HG03175 (cell line): ENCODE results near the gene SULT2A1.
"Not testable (repeated sequence)": the region's sequence is repeated elsewhere in the genome, so short reads cannot be mapped to it uniquely, and the experiment has no call there.

Experiments used
- ATAC-seq: cut with Tn5 transposase; IDR thresholded peaks from one replicate; pipeline ENCODE4 v1.9.1; 2021; ENCODE audit warnings: mild to moderate bottlenecking, moderate library complexity; ENCODE audit not compliant: unreplicated experiment

Gene SULT2A1

DNA sequence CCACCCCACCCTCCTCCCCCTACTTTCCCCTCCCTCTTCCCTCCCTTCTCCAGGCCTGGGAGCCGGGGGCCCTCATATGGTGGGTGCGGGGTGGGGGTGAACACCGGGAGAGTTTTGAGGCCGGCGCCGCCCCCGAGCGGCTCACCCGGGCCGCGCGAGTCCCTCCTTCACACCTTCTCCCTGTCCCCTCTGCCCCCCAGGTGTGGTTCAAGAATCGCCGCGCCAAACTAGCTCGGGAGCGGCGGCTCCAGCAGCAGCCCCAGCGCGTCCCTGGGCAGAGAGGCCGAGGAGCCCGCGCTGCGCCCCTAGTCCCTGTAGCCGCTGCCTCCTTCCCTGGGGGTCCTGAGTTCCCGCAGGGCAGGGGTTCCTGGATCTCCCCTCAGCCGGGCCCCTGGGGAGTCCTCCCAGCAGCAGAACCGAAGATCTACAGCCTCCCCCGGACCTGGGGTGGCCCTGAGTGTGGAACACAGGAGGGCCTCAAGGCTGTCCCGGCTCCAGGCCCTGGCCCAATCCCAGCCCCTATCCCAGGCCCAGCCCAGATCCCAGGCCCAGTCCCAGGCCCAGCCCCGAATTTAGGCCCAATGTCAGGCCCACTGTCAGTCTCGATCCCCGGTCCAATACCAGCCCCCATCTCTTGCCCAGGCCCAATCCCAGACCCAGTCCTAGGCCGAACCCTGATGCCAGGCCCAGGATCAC, 25.4 kb downstream of the SULT2A1 start:
- ATAC-seq = no peak

GRCh38 chr19:47859838-47860237, 26.3 kb downstream of the SULT2A1 start:
- not testable (repeated sequence) for ATAC-seq

GRCh38 chr19:47858646-47859285, 27.3 kb downstream of the SULT2A1 start, which contains the start of gene TPRX2:
TSS of gene TPRX2 (plus strand) at chr19:47859235. CDS start at chr19:47859247, 12 bp downstream.
- not testable (repeated sequence) for ATAC-seq

- not testable (repeated sequence) for ATAC-seq
Measured at GRCh38 chr19:47858231-47858630, 27.9 kb downstream of the SULT2A1 start.

DNA sequence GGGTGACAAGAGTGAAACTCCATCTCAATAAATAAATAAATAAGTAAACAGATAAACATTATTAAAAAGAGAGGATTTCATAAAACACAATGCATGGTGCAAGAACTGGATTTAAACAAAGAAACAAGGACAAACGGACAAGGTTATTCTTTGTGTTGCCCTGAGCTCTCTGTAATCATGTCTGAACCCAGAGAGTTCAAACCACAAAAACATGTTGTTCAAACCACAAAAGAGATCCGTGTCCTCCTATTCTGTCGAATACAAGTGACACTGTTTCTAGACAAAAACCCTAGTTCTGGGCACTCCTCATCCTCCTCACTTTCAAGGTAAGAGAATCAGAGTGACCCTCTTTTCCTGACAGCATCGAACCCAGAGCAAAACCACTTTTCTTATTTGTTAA, 31.7 kb downstream of the SULT2A1 start:
- ATAC-seq = no peak

- no peak for ATAC-seq
Measured at GRCh38 chr19:47853003-47853402, 33.1 kb downstream of the SULT2A1 start.

GRCh38 chr19:47848823-47849473, 37.2 kb downstream of the SULT2A1 start:
- no peak for ATAC-seq

GRCh38 chr19:47848425-47848822, 37.7 kb downstream of the SULT2A1 start:
- no peak for ATAC-seq

DNA sequence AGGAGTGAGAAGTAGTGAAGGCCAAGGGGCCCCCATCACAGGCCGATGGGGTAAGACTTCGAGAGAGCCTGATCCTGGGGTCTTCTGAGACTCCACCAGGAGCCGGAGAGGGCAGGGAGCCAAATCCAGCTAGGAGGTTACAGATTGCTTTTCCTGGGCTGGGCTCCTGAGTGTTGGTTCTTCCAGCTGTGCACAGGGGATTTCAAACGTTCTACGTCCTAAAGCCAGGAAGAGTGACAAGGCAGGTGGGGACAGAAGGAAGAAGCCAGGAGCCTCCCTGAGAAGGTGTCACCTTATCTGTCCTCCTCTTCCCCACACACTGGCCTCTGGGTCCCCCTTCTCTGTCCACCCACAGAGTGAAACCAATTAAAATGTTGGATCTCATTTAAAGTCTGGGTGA, 43.2 kb downstream of the SULT2A1 start:
- no peak for ATAC-seq

GRCh38 chr19:47839913-47840312, 46.2 kb downstream of the SULT2A1 start:
- ATAC-seq = no peak

GRCh38 chr19:47839411-47839810, 46.7 kb downstream of the SULT2A1 start:
- no peak for ATAC-seq

DNA sequence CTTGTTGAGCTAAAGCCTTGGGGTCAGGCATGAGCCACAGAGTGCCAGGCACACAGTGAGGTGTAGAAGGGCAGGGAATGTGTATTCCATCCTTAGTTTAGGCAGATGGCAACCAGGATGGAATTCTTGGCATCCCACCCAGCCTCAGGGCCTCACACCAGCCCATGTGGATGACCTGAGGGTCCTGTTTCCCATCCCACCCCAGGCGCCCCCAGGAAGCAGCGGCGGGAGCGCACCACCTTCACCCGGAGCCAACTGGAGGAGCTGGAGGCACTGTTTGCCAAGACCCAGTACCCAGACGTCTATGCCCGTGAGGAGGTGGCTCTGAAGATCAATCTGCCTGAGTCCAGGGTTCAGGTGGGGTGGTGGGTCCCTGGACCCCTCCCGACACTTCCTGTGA, 50.1 kb downstream of the SULT2A1 start:
- ATAC-seq = no peak

GRCh38 chr19:47832723-47833122, 53.4 kb downstream of the SULT2A1 start:
- no peak for ATAC-seq

DNA sequence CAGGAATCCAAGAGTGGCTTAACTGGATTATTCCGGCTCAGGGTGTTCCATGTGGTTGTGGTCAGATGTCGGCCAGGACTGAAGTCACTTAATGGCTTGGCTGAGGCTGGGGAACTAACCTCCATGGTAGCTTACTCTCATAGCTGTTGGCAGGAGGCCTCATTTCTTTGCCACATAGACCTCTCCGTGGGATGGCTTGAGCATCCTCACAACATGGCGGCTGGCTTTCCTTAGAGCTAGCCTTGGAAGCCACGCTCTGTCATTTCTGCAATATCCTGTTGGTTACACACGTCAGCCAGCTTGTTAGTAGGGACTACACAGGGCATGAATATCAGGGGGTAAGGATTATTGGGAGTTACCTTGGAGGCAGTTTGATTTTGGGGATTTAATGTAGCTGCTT, 59.3 kb downstream of the SULT2A1 start:
- no peak for ATAC-seq

- no peak for ATAC-seq
Measured at GRCh38 chr19:47824396-47824795, 61.7 kb downstream of the SULT2A1 start.

- no peak for ATAC-seq
Measured at GRCh38 chr19:47821460-47822020, 64.6 kb downstream of the SULT2A1 start, which contains the start of gene CRX. TSS of gene CRX (plus strand) at chr19:47821937. CDS start at chr19:47834444, 12,507 bp downstream.
